Measurements from ENCODE around the gene MAGOH.

MAGOH gene

GRCh38 chr1:53276153-53276901 is 38.0 kb upstream of the MAGOH start:
- H3K4me3 ChIP-seq (ENCODE audit: control insufficient read depth, low read depth, low read length) = no peak overlapping the region
- no peak for TF ChIP-seq CTCF (conservative IDR thresholded peaks at IDR 0.05; ENCODE audit: control insufficient read depth, insufficient read depth, low read depth, low read length)

GRCh38 chr1:53275566-53275965 is 37.2 kb upstream of the MAGOH start:
- TF ChIP-seq CTCF (conservative IDR thresholded peaks at IDR 0.05; ENCODE audit: control insufficient read depth, insufficient read depth, low read depth, low read length) = no peak
- DNase-seq (ENCODE audit: low read depth) = no peak

More at GRCh38 chr1:53276153-53276901, 38.0 kb upstream of the MAGOH start:
- no peak for DNase-seq (ENCODE audit: low read depth)

GRCh38 chr1:53274541-53275185 is 36.3 kb upstream of the MAGOH start:
- no peak overlapping the region for H3K4me3 ChIP-seq (ENCODE audit: control insufficient read depth, low read depth, low read length)
- DNase-seq (ENCODE audit: low read depth) = no peak
- no peak for TF ChIP-seq CTCF (conservative IDR thresholded peaks at IDR 0.05; ENCODE audit: control insufficient read depth, insufficient read depth, low read depth, low read length)

More at GRCh38 chr1:53275566-53275965, 37.2 kb upstream of the MAGOH start:
- no peak overlapping the region for H3K4me3 ChIP-seq (ENCODE audit: control insufficient read depth, low read depth, low read length)

GRCh38 chr1:53274026-53274425 is 35.7 kb upstream of the MAGOH start:
- no peak for TF ChIP-seq CTCF (conservative IDR thresholded peaks at IDR 0.05; ENCODE audit: control insufficient read depth, insufficient read depth, low read depth, low read length)
- no peak overlapping the region for H3K4me3 ChIP-seq (ENCODE audit: control insufficient read depth, low read depth, low read length)
- no peak for DNase-seq (ENCODE audit: low read depth)

- DNase-seq (ENCODE audit: low read depth) = no peak
- no peak for TF ChIP-seq CTCF (conservative IDR thresholded peaks at IDR 0.05; ENCODE audit: control insufficient read depth, insufficient read depth, low read depth, low read length)
- H3K4me3 ChIP-seq (ENCODE audit: control insufficient read depth, low read depth, low read length) = no peak overlapping the region
Observed at GRCh38 chr1:53273526-53273925, 35.2 kb upstream of the MAGOH start.

GRCh38 chr1:53272349-53272748 is 34.0 kb upstream of the MAGOH start:
- no peak overlapping the region for H3K4me3 ChIP-seq (ENCODE audit: control insufficient read depth, low read depth, low read length)
- no peak for DNase-seq (ENCODE audit: low read depth)
- no peak for TF ChIP-seq CTCF (conservative IDR thresholded peaks at IDR 0.05; ENCODE audit: control insufficient read depth, insufficient read depth, low read depth, low read length)

Data from fibroblast of mammary gland (primary cell).